Aorta (tissue), 5 donors: Measurements from ENCODE around the gene TBC1D3C. TPM values are rescaled to one million over a fixed set of nuclear protein-coding genes. Genes with fewer than 3 reads are reported as not detected.
"Not testable (repeated sequence)": the region's sequence is repeated elsewhere in the genome, so short reads cannot be mapped to it uniquely, and the experiment has no call there.

Experiments
- ATAC-seq: fragments of 200-7000 bp; cut with Tn5 transposase; one replicate; pipeline ENCODE4 v1.9.1; 2022; ENCODE audit warnings: moderate library complexity; ENCODE audit not compliant: low FRiP score
- DNase-seq, 2 donors: peaks; one replicate each; pipeline ENCODE4 v3.0.0-alpha.2; 2020
- H3K27ac ChIP-seq, 2 donors: one replicate each; pipeline ENCODE4 v1.5.1; 2013; ENCODE audit warnings: low read length in 2 of 2, mild to moderate bottlenecking in 2 of 2, moderate library complexity in 2 of 2, control low read depth in 1 of 2, inconsistent platforms in 1 of 2, low read depth in 1 of 2
- H3K27me3 ChIP-seq, 2 donors: one replicate each; pipeline ENCODE4 v1.6.1; 2013; ENCODE audit warnings: control low read depth in 1 of 2, low read length in 1 of 2, mild to moderate bottlenecking in 1 of 2, moderate library complexity in 1 of 2; ENCODE audit not compliant: insufficient read depth in 2 of 2, control insufficient read depth in 1 of 2
- H3K36me3 ChIP-seq, 2 donors: one replicate each; pipeline ENCODE4 v1.6.1; 2013; ENCODE audit warnings: control low read depth in 1 of 2, low read length in 1 of 2, mild to moderate bottlenecking in 1 of 2; ENCODE audit not compliant: insufficient read depth in 2 of 2, control insufficient read depth in 1 of 2
- H3K4me1 ChIP-seq, 2 donors: one replicate each; pipeline ENCODE4 v1.6.1; 2013; ENCODE audit warnings: low read length in 2 of 2, control low read depth in 1 of 2, mild to moderate bottlenecking in 1 of 2, moderate library complexity in 1 of 2; ENCODE audit not compliant: insufficient read depth in 2 of 2, control insufficient read depth in 1 of 2
- H3K4me3 ChIP-seq, 2 donors: one replicate each; pipeline ENCODE4 v1.5.1; 2013; ENCODE audit warnings: low read length in 2 of 2, control low read depth in 1 of 2, mild to moderate bottlenecking in 1 of 2
- H3K9me3 ChIP-seq: one replicate; pipeline ENCODE4 v1.6.1; 2013; ENCODE audit warnings: mild to moderate bottlenecking, low read length; ENCODE audit not compliant: control insufficient read depth
- WGBS, 2 donors: extraction: QIAGEN DNeasy Blood & Tissue Kit; methylation state at CpG; one replicate each; pipeline ENCODE4 v1.1.7; 2013; 5-methylcytosine and 5-hydroxymethylcytosine counted together
- intact Hi-C, 2 donors: fragments of 100-400 bp; cut with DNase I; formaldehyde crosslinking; loops; one replicate each; pipeline versions ENCODE4 v1.14.2 to v1.15.0; 2022
- long read RNA-seq, 2 donors: library from polyadenylated mRNA; unstranded; transcript quantifications; one replicate each; pipeline ENCODE4 v2.0.0, GENCODE V29; 2020 to 2021
- polyA plus RNA-seq, 2 donors: library from polyadenylated mRNA; stranded (reverse); fragments of 200-250 nt; gene quantifications; one replicate each; pipeline ENCODE4 v1.2.3, GENCODE V29; 2013
- total RNA-seq, 2 donors: library from RNA; stranded (reverse); fragmentation: NEBNext Ultra II Directional; extraction: Animal tissue kit (Norgen Biotek cat#: 25700); gene quantifications; one replicate each; pipeline ENCODE4 v1.2.1, GENCODE V29; 2021
- donor health status: healthy with polysubstance abuse.
- donor health status: Bipolar disorder and iron deficiency.
- donor health status: DM: no; HTN: no; CAD: no.
- donor health status: DM: no; HTN: no; CAD: no.
- donor health status: DM: yes; HTN: yes; CAD: no.

Gene TBC1D3C
- total RNA-seq: not detected
- under 1 TPM in 1 of 2 donors, not detected in 1; 0.13 TPM for polyA plus RNA-seq
- long read RNA-seq, donor 1: 0 reads
- long read RNA-seq, donor 2: 0 reads

DNA sequence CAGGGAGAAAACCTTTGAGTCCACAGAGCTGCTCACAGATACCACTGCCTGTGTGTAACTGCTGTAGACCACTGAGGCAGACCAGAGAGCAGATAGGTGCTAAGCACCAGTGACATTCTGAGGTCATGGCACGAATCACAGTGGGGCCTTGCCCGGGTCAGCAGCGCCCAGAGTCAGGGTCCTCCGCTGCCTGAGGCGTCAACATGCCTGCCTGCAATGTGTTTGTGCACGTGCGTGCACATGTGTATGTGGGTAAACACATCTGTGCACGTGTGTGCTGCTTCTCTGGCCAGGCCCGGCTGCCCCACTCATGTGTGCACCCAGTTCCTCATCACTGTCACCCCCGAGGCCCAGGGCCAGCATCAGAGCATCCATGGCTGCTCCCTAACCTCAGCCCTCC, at the start of gene TBC1D3C:
Gene TBC1D3C, minus strand, starts transcription at position 101 of the 400 bp plus-strand sequence. CDS start 1,568 bp downstream, outside the sequence.
- H3K4me3 ChIP-seq, H3K36me3 ChIP-seq, ATAC-seq, H3K27me3 ChIP-seq, H3K27ac ChIP-seq, DNase-seq, H3K9me3 ChIP-seq, intact Hi-C loops, H3K4me1 ChIP-seq: not testable (repeated sequence)
- no CpG with 5 or more reads among the region's 10 CpGs for WGBS, 2 donors

DNA sequence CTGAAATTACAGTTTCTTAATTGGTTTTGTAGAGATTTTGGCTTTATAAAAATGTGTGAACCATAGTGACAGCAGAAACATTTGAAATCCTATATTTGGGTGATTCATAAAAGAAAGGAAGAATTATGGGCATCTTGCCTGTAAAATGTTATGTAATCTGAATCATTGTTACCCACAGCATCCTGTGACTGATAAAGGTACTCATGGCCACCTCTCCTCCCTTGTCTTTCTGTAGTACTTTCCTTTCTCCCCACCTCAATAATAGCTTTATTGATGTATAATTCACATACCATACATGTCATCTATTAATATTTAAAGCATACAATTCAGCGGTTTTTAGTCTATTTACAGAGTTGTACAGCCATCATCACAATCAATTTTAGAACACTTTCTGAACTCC, 30.8 kb upstream of the TBC1D3C start:
- no CpG with 5 or more reads among the region's 1 CpG for WGBS, 2 donors
- DNase-seq, H3K27me3 ChIP-seq, H3K9me3 ChIP-seq, H3K36me3 ChIP-seq, H3K27ac ChIP-seq, H3K4me1 ChIP-seq, intact Hi-C loops, H3K4me3 ChIP-seq, ATAC-seq: not testable (repeated sequence)

DNA sequence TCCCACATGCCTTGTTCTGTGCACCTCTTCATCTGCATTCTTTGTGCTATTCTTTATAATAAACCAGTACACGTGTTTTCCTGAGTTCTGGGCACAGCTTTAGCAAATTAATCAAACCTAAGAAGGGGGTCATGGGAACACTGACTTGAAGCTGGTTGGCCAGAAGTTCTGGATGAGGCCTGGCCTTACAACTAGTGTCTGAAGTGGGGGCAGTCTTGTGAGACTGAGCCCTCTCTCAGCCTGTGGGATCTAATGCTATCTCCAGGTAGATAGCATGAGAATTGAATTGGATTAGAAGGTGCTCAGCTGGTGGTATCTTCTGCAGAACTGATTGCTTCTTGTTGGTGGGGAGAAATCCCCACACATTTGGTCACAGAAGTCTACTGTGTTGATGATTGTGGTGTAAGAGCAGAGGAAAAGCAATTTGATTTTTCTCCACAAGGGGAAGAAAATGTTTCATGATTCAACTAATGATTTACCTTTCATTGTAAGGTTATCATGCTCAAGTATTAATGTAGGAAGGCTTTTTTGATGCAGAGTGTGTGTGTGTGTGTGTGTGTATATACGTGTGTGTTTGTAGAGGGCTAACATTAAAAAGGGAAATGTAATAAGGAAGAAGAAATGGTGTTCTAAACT, 25.7 kb upstream of the TBC1D3C start:
- intact Hi-C loops, H3K9me3 ChIP-seq, H3K4me3 ChIP-seq, H3K27ac ChIP-seq, H3K27me3 ChIP-seq, DNase-seq, H3K4me1 ChIP-seq, ATAC-seq, H3K36me3 ChIP-seq: not testable (repeated sequence)
- WGBS, 2 donors: no CpG with 5 or more reads among the region's 2 CpGs

DNA sequence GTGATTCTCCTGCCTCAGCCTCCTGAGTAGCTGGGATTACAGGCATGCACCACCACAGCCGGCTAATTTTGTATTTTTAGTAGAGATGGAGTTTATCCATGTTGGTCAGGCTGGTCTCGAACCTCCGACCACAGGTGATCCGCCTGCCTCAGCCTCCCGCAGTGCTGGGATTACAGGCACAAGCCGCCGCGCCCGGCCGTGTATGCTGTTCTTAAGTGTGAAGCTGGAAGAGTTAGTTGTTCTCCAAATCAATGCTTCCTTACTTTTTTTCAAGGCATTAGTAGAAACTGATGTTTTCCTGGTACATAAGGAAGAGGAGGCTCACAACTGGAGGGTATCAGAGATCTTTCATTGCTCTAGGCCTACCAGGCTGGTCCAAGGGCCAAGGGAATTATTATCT, 19.7 kb upstream of the TBC1D3C start:
- intact Hi-C loops, ATAC-seq, H3K9me3 ChIP-seq, H3K36me3 ChIP-seq, H3K4me1 ChIP-seq, H3K4me3 ChIP-seq, H3K27ac ChIP-seq, H3K27me3 ChIP-seq: not testable (repeated sequence)
- 98 to 99% methylated on average over 5 to 7 of the region's 10 CpGs for WGBS, 2 donors
- peak in 1 of 2 donors; percentile 44 for DNase-seq

DNA sequence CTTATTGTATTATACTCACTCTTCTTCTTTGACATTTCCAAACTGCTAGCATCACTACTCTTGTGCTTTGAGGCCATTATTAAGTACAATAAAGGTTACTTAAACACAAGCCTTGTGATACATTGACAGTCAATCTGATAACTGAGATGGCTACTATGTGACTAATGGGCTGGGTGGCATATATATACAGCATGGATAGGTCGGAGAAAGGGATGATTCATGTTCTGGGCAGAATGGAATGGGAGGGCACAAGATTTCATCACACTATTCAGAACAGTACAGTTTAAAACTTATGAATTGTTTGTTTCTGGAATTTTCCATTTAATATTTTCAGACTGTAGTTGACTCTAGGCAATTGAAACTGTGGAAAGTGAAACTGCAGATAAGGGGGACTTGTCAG, 18.9 kb upstream of the TBC1D3C start:
- H3K9me3 ChIP-seq, H3K4me1 ChIP-seq, H3K4me3 ChIP-seq, intact Hi-C loops, DNase-seq, ATAC-seq, H3K36me3 ChIP-seq, H3K27me3 ChIP-seq, H3K27ac ChIP-seq: not testable (repeated sequence)
- no CpG with 5 or more reads among the region's 1 CpG for WGBS, 2 donors

Other genes with a start within 250 kb of the TBC1D3C start
- not detected for gene TBC1D3K, start 144.2 kb downstream of the TBC1D3C start, total RNA-seq
- gene TBC1D3K, start 144.2 kb downstream of the TBC1D3C start, polyA plus RNA-seq: not detected
- 10 to 100 TPM in 1 of 2 donors, 1 to 10 TPM in 1; 7.1 to 22.5 TPM for gene TBC1D3L, start 79.6 kb downstream of the TBC1D3C start, total RNA-seq
- gene TBC1D3L, start 79.6 kb downstream of the TBC1D3C start, polyA plus RNA-seq: 10 to 100 TPM in 1 of 2 donors, 1 to 10 TPM in 1; 1.6 to 25.3 TPM
- gene TBC1D3D, start 64.7 kb downstream of the TBC1D3C start, total RNA-seq: under 1 TPM in 1 of 2 donors, not detected in 1; 0.39 TPM
- gene TBC1D3D, start 64.7 kb downstream of the TBC1D3C start, polyA plus RNA-seq: under 1 TPM in 1 of 2 donors, not detected in 1; 0.43 TPM
- not detected for gene TBC1D3E, start 59.3 kb upstream of the TBC1D3C start, total RNA-seq
- gene TBC1D3E, start 59.3 kb upstream of the TBC1D3C start, polyA plus RNA-seq: not detected
- not detected for gene TBC1D3, start 123.9 kb upstream of the TBC1D3C start, total RNA-seq
- not detected for gene TBC1D3, start 123.9 kb upstream of the TBC1D3C start, polyA plus RNA-seq
- 10 to 100 TPM; 14.4 to 23.4 TPM for gene MRPL45, start 228.5 kb upstream of the TBC1D3C start, total RNA-seq
- 10 to 100 TPM; 31.0 to 38.9 TPM for gene MRPL45, start 228.5 kb upstream of the TBC1D3C start, polyA plus RNA-seq